ENCODE results near the gene COPE. TPM values are rescaled to one million over a fixed set of nuclear protein-coding genes. Genes with fewer than 3 reads are reported as not detected.
A peak's percentile ranks its signal among the peaks of the same experiment; 100 is the strongest.

The COPE gene
- total and polyA plus RNA-seq, 2 of the 4 experiments (the other 2 are of a cell fraction) = 347 to 461 TPM

GRCh38 chr19:18946335-18946734 lies 27.1 kb upstream of the COPE start:
- Histone ChIP-seq H2AK5ac (ENCODE audit: low read depth, low read length) (no peak overlapping the region), H3K9me1 (ENCODE audit: insufficient read depth, low read length) (no peaks in the 10 kb centered on the region), H3K36me3 (ENCODE audit: control insufficient read depth, insufficient read depth, low read length) (peaks cover 6% of the 10 kb centered on the region; the same call in 1 of the 2 replicates), H3K23ac (ENCODE audit: low read depth, low read length) (no peak overlapping the region), H3K4me2 (ENCODE audit: low read depth, low read length) (no peak overlapping the region), H3K9me3 (ENCODE audit: control insufficient read depth, insufficient read depth, low read length) (no peaks in the 10 kb centered on the region), H2BK15ac (ENCODE audit: low read depth, low read length) (no peak overlapping the region), H4K91ac (ENCODE audit: insufficient read depth, low read depth, low read length) (no peak overlapping the region), H3K14ac (replicated peaks; ENCODE audit: low read depth, low read length) (no peak overlapping the region), H3K56ac (ENCODE audit: extremely low read depth, insufficient read depth, low read length) (no peak overlapping the region), H2BK20ac (ENCODE audit: low read depth, low read length) (no peak overlapping the region), H3K27me3 (ENCODE audit: control insufficient read depth, insufficient read depth, low read length) (no peaks in the 10 kb centered on the region), H3K79me1 (ENCODE audit: low read depth in 1 of 2, low read length in 2 of 2) (peaks cover 2 to 9% of the 10 kb centered on the region in 2 experiments; a peak in 3 of 4 replicates), H4K8ac (ENCODE audit: low read depth in 2 of 2, low read length in 2 of 2) (no peak overlapping the region), H3K9ac (ENCODE audit: low read depth, low read length) (no peak overlapping the region), H2BK5ac (ENCODE audit: low read depth, low read length, poor library complexity, severe bottlenecking) (no peak overlapping the region), H3K4me1 (ENCODE audit: control insufficient read depth, insufficient read depth, low read length) (peaks cover 3% of the 10 kb centered on the region), H2BK120ac (ENCODE audit: low read depth, low read length) (no peak overlapping the region), H3K27ac (ENCODE audit: insufficient read depth, low read length) (no peak overlapping the region), H3K18ac (ENCODE audit: low read depth, low read length) (no peak overlapping the region), H2AFZ (replicated peaks; ENCODE audit: low read length, poor library complexity) (no peak overlapping the region), H4K5ac (ENCODE audit: low read depth, low read length) (no peak overlapping the region), H4K20me1 (ENCODE audit: insufficient read depth, low read length) (no peaks in the 10 kb centered on the region), H2AK9ac (replicated peaks; ENCODE audit: low read depth, low read length, poor library complexity) (peak overlapping the region; percentile 78), H3K4me3 (ENCODE audit: insufficient read depth, low read depth, low read length) (no peak overlapping the region), H3K4ac (ENCODE audit: low read depth, low read length) (no peak overlapping the region)
- TF ChIP-seq POLR2A (IDR thresholded peaks at IDR 0.05; ENCODE audit: low read depth, low read length) = no peak
- intact Hi-C loops (cut with micrococcal nuclease) = no loop called here
- ChIA-PET POLR2A (ENCODE audit: unreplicated experiment) (no interaction called here), CTCF (no interaction called here)
- dilution Hi-C loops (cut with HindIII; ENCODE audit: low sequenced_read_pairs, unreplicated experiment) = no loop called here
- in situ Hi-C loops (cut with MboI; ENCODE audit: low sequenced_read_pairs) = no loop called here
- ATAC-seq (ENCODE audit: low read depth) (no peak), DNase-seq (no peak)
- no TSS peak for BruUV-seq (replicated peaks)
